HG02884 (cell line): ENCODE measurements around the gene DPF3.

Experiments used
- ATAC-seq: cut with Tn5 transposase; IDR thresholded peaks from one replicate; pipeline ENCODE4 v1.9.1; 2021; ENCODE audit warnings: mild to moderate bottlenecking, moderate library complexity; ENCODE audit not compliant: unreplicated experiment

DPF3 gene

DNA sequence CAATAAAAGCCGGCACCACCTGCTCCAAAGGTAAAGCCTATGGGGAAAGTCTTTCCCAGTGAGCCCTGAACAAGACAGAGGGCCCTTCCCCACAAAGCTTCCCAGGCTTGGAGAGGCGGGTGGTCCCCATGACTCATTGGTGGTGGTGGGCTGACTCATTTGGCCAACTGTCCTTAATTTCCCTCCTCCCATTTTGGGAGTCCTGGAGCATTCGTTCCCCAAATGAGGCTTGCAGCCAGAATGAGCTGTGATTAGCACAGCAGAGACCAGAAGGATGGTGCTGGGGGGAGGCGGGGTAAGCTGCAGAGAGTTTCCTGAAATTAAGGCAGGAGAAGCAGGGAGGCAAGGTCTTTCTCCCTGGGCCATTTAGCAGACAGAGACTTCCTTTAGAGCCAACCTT, 241.7 kb downstream of the DPF3 start:
- ATAC-seq: no peak

DNA sequence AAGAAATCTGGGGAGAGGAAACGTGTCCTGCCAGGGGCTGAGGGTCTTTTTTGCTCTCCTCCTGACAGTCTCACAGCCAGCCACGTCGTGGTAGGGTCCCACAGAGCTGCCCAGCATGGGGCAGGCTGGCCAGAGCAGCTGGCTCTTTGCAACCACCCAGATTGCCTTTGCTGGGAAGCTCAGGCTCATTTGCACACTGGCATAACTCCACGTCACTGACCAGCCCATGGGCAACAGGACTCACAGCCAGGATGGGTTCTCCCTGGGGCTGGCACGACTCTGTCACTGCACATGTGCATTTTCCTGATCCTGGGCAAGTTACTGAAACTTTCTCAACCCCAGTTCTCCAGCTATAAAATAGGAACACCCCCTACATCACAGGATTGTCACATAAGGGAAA, 242.2 kb downstream of the DPF3 start:
- no peak for ATAC-seq

DNA sequence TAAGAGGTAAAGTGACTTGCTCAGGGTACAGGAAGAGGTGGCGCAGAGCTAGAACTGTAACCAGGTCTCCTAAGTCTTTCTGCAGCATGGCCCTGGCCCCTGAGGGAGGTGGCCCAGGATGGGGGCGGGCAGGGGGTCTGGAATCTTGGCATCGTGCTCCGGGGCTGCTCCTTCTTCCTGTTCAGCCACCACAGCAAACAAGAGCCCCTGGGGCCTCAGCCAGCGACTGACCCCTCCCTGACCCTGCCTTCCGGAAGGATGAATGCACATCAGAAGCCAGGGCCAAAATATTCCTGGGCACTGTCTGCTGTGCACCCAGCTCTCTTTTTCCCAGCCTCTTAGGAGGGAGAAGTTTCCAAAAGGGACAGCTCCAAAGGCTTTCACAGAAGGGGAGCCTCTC, 242.8 kb downstream of the DPF3 start:
- no peak for ATAC-seq

DNA sequence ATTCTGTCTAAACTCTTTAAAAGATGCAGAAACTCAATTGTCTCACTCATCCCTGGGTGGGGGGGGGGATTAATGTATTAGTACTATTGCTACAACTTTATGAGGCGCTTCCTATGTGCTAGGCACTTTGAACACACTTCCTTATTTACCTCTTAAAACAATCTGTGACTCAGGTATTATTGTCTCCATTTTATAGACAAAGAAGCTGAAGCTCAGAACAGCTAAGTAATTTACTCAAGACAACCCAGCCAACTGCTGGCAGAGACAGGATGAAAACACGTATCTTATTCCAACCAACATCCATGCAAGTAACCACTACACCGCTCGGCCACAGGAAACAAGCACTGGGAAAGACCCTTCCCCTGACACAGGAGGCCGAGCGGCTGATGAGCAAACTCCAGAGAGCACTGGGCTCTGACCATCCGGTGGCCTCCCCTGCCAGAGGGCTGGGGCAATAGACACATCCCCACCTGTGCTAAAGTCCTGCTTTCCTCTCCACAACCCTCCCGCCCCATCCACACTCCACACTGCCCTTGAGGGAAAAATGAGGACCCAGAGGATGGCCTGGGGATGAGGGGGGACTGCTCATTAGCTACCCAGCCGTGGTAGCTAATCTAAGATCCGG, 244.2 kb downstream of the DPF3 start:
- ATAC-seq: no peak

DNA sequence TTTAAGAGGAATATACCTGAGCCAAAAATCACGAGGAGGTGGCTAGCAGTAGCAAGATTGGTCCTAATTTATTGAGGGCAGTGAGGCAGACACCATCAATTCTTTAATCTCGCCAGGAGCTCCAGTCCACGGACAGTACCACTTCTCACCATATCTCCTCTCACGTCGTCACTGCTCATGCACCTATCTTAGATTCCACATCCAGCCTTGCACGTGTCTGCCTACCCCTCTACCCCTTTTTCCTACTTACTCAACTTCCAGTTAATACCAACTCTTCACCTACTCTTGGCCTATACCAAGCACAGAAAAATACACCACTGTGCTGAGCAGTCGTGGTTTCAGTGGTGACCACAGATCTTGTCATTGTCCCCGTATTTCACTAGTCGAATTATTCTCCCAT, 246.1 kb downstream of the DPF3 start:
- ATAC-seq: no peak

DNA sequence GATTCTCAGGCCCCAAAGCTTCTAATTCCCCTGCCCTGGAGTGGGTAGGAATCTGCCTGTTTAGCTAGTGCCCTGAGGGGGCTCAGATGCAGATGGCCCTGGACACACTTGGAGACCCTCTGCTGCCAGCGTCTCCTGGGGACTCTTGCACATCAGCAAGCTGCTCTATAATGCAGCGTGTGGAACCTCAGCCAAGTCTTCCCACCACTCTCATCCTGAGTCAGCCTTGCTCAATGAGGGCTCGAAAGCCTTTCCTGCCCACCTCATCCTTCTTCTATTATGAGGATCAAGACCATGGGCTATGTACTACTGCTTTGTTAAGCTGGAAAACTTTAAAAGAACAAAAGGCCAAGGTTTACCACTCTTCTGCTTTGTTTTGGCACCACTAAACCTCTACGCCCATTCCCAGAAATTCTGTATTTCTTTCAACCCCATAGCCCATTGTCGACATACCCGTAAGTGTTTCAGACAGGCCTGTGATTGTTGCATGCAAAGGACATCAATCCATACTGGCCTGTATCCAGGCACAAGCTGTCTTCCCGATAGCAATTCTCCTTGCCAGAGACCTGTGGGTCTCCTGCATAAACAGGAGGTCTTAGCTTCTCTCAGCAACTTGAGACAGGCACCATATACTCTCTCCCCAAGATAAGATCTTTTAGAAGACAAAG, 246.9 kb downstream of the DPF3 start:
- no peak for ATAC-seq

DNA sequence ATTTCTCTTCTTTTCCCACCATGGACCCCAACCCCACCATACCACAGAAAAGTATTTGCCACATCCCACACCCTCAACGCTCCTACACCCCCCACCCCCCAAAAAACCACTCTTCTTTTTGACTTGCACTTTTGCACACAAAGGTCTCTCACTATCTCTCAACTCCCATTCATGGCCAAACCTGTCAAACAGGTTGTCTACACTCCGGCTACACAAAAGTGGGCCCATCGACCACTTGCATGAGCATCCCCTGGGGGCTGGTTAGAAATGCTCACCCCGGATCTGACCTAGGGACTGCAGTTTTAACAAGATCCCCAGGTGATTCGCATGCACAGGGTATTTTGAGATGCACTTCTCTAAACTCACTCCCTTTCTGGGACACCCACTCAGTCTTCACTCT, 248.2 kb downstream of the DPF3 start:
- ATAC-seq: no peak

DNA sequence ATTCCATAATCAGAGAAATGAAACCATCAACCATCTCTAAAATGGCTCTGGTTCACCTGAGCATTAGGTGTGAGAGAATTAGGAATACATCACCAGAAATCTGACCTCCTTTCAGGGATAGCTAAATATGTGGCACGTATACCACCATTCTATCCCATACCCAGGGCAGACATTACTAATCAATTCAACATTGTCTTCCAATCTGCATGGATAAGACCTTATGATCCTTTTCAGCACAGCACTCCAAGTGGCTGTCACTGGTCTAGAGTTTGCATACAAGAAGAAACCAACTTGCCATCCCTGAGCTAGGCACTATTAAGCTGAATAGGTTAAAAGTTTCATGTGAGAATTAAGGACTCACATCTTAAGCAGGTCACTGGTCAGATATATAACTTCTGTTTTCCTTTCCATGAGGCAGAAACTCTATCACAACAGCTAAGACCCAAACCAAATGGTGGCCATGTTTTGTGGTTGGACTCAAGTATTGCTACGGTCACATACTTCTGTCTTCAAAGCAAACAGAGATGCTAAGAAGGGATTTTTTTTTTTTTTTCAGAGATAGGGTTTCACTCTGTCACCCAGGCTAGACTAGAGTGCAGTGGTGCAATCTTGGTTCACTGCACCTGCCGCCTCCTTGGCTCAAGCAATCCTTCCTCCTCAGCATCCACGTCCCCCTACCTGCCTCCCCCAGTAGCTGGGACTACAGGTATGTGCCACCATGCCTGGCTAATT, 249.0 kb downstream of the DPF3 start:
- ATAC-seq: no peak

DNA sequence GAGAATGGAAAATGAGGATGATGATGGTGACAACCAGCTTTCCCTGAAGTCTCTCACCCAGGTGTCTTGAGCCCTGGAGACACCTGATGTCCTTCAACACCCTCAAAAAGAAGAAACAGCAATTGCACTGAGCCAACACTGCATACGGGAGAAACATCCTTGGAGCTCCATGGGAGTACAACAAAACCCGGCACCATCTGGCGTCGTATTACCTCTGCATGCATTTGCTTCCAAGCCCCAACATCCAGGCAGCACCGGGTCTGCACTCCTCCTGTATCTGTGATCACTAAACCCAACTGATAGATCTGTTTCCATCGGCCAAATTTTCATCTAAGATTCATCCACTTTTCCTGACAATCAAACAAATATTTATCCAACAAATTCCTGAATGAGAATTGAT, 249.9 kb downstream of the DPF3 start:
- no peak for ATAC-seq

DNA sequence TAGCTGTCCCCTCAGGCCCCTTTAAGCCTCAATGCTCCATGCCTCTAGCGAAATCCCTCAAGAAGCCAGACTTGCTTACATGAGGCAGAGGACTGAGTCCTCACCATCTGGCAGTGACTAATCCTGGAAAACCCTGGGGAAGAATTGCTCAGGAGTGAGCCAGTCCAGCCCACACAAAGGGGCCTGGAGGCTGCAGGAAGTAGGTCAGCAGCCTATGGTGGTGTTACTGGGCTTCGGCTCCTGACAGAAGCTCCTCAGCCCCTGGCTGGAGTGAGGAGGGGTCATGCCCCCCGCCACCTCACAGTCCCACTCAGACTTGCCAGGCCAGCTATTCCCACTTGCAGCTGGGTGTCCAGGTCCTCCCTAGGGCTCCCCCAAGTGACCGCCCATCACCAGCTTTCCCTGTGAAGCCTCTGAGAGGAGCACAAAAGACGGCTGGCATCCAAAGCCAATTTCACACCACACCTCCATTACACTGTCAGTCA, 250.5 kb downstream of the DPF3 start:
- ATAC-seq: no peak

DNA sequence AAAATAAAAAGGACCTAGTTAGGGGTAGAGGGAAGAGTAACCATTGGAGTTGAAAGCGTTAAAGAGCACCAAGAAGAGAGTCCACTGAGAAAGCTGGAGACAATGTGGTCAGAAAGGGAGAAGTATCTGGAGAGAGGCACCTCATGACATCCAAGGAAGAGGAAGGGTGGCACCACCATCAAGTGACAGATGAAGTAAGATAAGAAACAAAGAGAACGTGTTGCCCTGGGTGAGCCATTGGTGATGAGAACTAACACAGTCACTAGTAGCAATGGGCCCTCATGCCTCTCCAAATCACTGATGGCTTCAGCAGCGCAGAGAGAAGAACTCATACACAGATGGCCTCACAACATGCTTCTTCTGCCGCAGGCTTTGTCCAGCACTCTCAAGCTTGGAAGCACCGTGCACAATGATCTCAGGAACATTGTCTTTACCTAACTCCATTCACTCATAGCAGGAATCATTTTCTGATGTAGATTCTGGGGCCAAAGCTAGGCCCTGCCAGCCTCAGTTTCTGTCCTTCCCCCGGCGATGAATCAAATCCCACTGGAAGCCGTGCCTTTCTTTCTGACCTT, 252.9 kb downstream of the DPF3 start:
- no peak for ATAC-seq

DNA sequence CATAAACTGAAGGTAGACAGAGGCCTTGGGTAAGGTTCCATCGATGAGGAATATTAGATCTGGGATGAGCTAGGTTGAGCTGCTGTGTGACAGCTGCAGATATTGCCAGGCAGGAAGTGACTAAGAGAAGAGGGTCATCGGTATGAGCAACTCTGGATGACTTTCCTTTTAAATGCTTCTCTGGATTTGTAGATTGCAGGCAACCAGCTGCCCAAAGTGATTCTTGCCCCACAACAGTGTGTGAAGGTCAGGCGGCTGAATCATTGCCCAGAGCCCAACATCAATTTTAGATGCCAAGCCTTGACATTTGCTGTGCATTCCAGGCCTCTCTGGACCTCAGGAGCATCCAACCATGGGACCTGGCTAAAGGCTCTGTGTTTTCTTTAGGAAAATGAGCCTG, 255.9 kb downstream of the DPF3 start:
- no peak for ATAC-seq

DNA sequence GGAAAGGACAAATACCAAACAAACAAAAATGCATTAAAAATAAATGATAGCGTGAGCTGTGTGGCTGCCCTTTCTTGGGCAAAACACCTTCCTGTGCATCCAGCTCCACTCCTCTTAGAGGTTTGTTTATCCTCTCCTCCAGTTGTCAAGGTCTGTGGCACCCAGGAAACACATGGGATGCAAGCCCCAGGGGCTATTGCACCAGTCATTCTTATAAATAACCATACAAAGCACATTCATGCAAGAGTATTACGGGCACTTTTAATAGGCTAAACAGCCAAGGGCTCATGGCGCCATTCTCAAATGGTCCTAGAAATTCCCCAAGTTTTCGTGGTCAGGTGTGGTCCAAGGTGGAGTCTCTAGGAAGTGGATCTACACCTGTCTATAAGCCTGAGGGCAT, 257.0 kb downstream of the DPF3 start:
- no peak for ATAC-seq

DNA sequence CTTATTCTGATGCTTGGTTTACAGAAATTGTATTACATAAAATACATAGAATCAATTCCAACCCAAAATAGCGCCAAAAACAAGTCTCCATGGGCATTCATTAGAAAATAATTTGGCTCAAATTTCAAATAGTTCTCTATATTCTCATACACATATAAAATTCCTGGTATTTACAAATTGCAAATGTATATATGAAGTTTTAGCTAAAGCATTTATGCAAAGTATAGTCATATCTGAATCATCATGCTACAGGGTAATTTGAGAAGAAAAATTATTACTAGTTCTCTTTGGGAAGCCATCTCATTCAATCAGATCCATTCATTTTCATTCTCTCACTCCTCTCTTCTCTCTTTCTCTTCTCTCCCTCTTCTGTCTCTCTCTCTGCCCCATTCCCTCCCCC, 257.8 kb downstream of the DPF3 start:
- no peak for ATAC-seq

DNA sequence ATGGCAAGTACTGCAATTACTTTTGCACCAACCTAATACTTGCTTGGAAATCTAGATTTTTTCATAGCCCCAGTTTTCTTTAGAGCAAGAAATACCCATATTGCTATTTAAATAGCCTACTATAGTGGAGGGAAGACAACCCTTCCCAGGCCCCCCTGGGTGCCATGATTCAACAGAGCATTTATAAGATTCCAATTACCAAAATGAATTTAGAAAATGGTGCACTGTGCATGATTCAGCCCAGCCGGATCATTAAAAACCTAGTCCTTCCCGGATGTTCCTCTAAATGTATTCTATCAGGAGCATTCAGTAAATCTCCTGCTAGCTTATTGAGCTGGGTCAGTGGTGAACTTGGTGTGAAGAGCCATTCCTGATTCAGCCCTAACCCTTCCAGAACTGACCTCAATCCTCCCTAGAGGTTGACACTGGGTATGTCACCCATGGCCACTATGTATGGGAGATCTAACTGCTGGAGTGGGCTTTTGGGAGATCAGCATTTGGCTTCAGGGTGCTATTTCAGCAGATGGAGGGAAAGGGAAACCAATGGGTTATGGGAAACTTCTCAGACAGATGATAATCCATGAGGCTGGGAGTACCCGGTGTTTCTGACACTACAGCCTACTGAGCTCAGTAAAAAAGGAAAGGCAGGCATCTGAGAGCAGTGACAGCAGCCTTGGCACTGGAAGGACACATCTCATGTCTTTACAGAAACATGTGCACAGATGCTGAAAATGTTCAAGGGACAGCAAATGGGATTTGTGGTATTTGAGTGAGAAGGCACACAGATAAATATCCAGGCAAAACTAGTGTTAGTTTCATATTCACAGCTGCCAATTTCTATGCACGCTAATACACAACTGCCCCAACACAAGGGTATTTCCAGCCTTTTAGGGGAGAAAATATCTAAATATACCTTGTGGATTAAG, 258.9 kb downstream of the DPF3 start:
- no peak for ATAC-seq

DNA sequence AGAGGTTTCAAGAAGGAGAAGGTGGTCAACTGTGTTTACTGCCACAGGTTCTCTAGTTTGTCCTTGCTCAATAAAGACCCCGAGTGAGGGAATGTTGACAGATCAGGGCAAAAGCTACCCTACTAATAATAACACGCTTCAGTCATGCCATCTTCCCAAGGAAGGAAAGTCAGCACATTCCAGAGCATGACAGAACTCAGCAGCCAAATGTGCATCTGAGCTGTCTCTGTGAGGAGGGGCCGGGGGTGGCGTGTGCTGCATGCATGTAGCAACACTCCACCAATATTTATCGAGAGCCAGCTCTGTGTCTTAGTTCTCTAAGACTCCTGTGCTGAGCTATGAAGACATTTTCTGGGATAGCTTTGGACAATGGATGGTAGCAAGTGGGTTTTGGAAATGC, 260.4 kb downstream of the DPF3 start:
- ATAC-seq: no peak

DNA sequence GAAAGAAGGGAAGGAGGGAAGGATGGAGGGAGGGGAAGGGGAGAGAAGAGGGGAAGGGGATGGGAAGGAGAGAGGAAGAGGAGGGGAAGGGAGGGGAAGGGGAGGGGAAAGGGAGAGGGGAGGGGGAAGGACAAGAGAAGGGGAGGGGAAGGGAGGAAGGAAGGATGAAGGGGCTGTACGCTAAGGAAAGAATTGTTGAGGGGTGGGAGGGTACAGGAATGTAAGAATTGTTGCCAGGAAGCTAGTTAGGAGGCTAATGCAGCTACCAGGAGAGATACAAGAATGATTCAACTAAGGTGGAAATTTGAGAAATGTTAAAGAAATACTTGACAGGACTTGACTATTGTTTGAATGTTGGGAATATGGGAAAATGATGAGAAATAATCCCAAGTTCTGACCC, 261.2 kb downstream of the DPF3 start:
- ATAC-seq: no peak

DNA sequence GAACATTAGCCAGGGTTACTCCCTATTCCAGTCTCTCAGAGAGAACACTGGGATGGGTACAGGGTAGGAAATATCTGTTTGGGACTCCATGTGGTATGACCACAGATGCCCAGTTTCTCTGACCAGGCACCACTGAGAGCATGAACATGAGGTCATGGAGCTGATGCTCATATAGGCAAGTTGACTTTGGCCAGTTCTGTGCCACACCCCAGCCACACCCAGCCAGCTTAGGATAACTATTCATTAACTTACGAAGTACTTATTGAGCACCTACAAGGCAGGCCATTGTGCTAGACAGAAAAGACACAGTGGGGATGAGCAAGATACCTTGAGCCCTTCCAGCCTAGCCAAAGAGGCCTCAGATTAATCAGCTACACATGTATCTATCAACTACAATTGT, 262.5 kb downstream of the DPF3 start:
- no peak for ATAC-seq

DNA sequence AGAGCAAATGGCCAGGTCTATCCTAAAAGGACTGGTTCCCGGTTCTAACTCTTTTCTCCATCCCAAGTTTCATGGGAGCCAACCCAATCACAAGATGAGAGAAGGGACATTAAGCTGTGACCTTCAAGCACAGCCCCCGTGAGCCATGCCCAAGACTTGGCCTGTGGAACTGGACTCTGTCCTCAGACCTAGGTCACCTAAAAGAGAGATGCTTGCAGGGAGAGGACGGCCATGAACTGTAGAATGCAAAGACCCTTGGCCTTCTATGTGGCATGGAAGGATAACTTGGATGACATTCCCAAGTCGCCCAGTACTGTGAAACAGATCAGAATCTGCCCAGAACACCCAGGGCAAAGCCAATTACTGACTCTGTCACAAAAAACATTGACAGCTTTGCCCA, 263.5 kb downstream of the DPF3 start:
- ATAC-seq: no peak

DNA sequence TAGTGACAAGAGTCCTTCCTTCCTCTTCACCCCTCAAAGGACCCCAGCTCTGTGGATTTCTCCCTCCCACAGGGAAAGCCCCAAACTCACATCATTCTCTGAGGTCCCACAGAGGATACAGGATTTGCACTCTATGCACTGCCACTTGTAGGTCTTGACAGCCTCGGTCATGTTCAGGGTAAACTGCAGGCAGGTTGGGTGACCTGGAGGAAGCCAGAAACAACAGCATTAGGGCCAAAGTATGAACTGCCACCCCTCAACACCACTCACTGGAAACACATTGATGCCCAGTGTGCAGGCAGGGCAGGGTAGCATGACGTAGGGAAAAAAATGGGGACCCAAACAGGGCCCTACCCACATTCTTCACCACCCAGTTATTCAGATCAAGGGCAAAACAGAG, 264.4 kb downstream of the DPF3 start:
- no peak for ATAC-seq

DNA sequence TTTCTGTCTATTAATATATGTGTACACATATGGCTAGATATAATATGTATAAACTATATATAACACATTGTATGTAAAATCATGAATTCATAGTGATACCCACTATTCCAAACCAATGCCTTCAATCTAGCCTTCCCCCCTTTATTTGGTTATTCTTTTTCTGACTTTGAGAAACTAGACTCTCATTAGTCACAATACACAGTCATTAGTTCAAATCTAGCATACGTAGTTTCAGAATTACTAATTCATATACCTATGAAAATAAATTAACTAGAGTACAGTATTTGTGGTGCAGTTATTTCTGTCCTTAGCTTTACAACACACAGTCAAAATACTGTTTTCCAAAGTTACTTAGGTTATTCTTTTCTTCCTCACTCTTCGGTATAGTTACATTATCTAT, 268.2 kb downstream of the DPF3 start:
- no peak for ATAC-seq
